ENCODE data around the gene SPTLC3. TPM values are rescaled to one million over a fixed set of nuclear protein-coding genes. Genes with fewer than 3 reads are reported as not detected.

Gene SPTLC3
- total RNA-seq, 1 donor from 2014 or later, result 18.7 TPM

DNA sequence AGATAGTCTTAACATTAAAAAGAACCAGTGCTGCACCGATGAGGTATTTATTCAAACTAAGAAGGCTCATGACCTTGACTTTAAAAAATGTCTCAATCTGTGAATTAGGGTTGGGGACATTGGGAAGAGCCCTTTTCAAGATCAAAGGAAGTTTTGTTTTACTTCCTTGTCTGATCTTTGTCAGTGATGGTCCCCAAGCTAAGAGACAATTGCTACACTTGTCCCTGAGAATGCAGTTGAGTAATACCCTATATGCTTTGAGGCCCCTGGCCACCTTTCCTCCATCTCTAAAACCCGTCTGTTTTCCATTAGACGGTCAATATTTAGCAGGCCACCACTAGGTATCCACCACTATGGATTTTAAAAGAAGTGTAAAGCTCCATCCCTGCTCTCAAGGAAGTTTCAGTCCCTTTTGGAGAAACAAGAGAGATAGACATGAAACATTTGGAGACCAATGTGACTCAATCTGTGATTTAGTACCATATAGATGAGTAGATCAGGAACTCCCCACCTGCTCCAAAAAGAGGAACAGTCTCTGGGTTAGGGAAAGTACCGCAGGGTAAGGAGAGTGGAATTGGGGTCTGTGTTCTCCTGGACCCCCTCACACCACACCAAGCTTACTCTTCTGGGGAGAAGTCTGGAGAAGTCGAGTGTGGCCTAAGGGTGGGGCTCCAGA is 113.2 kb downstream of the SPTLC3 start:
- intact Hi-C loops (cut with DNase I), result no loop called here
- DNase-seq, result no peak
- H3K9me3 ChIP-seq, result no peaks in the 10 kb centered on the region
- peaks cover 8% of the 10 kb centered on the region for H3K36me3 ChIP-seq
- no peaks in the 10 kb centered on the region for H3K4me1 ChIP-seq
- no peak for ATAC-seq
- H3K4me3 ChIP-seq, result no peak overlapping the region
- H3K27ac ChIP-seq, result no peak overlapping the region
- no peaks in the 10 kb centered on the region for H3K27me3 ChIP-seq (ENCODE audit: low read depth)
- TF ChIP-seq CTCF (IDR thresholded peaks at IDR 0.05), result no peak

DNA sequence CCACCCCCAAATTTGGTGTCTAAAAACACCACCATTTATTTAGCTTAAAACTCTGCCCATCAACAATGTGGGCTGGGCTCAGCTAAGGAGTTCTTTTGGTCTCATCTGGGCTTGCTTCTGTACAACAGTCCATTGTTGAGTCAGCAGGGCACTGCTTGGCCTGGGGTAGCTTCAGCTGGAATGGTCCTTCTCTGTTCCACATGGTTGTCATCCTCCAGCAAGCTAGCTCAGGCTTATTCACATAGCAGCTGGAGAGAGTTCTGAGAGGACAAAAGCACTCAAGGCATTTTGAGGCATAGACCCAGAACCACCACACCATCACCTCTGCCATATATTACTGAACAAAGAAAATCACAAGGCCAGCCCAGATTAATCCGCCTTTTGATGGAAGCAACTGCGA is 116.7 kb downstream of the SPTLC3 start:
- Histone ChIP-seq H3K27me3 (ENCODE audit: low read depth) (no peaks in the 10 kb centered on the region), H3K36me3 (peaks cover 9% of the 10 kb centered on the region), H3K4me1 (no peaks in the 10 kb centered on the region), H3K27ac (no peak overlapping the region), H3K4me3 (no peak overlapping the region), H3K9me3 (no peaks in the 10 kb centered on the region)
- TF ChIP-seq CTCF (IDR thresholded peaks at IDR 0.05), result no peak
- no peak for DNase-seq
- no peak for ATAC-seq
- intact Hi-C loops (cut with DNase I), result no loop called here

DNA sequence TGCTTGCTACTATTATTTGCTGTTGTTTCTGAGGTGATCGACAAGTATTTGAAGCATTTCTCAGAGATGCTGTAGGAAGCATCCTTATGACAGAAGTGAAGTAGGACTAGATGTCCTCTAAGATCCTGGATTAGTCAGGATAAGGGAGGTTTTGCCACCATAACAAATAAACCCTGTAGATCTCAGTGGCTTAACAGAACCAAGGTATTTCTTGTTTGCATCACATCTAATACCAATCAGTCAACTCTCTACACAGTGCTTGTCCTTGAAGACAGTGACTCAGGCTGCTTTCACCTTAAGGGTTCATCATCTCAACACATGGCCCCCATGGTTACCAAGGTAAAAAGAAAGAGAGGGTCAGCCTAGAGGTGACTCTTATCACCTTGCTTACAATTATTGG is 119.4 kb downstream of the SPTLC3 start:
- Histone ChIP-seq H3K4me3 (no peak overlapping the region), H3K27me3 (ENCODE audit: low read depth) (no peaks in the 10 kb centered on the region), H3K9me3 (no peaks in the 10 kb centered on the region), H3K4me1 (no peaks in the 10 kb centered on the region), H3K27ac (no peak overlapping the region), H3K36me3 (peaks cover 9% of the 10 kb centered on the region)
- TF ChIP-seq CTCF (IDR thresholded peaks at IDR 0.05), result no peak
- no peak for ATAC-seq
- intact Hi-C loops (cut with DNase I), result no loop called here
- DNase-seq, result no peak

GRCh38 chr20:13130061-13130706 is 121.4 kb downstream of the SPTLC3 start:
- Histone ChIP-seq H3K4me3 (no peak overlapping the region), H3K27me3 (ENCODE audit: low read depth) (no peaks in the 10 kb centered on the region), H3K36me3 (peaks cover 9% of the 10 kb centered on the region), H3K9me3 (no peaks in the 10 kb centered on the region), H3K27ac (no peak overlapping the region), H3K4me1 (no peaks in the 10 kb centered on the region)
- no peak for DNase-seq
- ATAC-seq, result no peak
- no peak for TF ChIP-seq CTCF (IDR thresholded peaks at IDR 0.05)
- intact Hi-C loops (cut with DNase I), result no loop called here

DNA sequence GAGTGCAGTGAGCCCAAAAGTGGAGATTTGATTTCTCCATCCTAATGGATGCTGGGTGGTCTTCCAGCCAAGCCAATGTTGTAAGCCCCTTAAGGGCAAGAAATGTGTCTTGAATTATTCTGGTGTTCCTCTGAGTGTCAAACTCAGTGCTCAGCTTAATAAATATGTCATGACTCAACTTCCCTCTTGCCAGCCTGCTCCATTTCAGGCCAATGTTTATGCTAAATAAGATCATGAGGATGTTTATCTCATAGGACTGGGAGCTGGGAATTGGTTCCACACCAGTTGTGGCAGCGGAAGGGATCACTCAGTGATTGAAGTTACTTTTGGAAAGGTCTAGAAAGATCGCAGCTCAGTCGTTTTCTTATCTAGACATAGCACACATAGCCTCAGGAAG is 121.9 kb downstream of the SPTLC3 start:
- no peak for TF ChIP-seq CTCF (IDR thresholded peaks at IDR 0.05)
- no peaks in the 10 kb centered on the region for H3K27me3 ChIP-seq (ENCODE audit: low read depth)
- no peaks in the 10 kb centered on the region for H3K4me1 ChIP-seq
- ATAC-seq, result no peak
- H3K4me3 ChIP-seq, result no peak overlapping the region
- H3K9me3 ChIP-seq, result no peaks in the 10 kb centered on the region
- no peak overlapping the region for H3K27ac ChIP-seq
- intact Hi-C loops (cut with DNase I), result no loop called here
- H3K36me3 ChIP-seq, result peaks cover 9% of the 10 kb centered on the region
- no peak for DNase-seq

Measured in lower lobe of right lung (tissue), 2 donors.